ENCODE data around the gene TSPAN19. TPM values are rescaled to one million over a fixed set of nuclear protein-coding genes. Genes with fewer than 3 reads are reported as not detected.
"Not testable (repeated sequence)": the region's sequence is repeated elsewhere in the genome, so short reads cannot be mapped to it uniquely, and the experiment has no call there.

TSPAN19 gene
- total and polyA plus RNA-seq, 2 of the 13 experiments (the other 11 are each of a cell fraction or from before 2014, with no cell fraction given) = not detected

DNA sequence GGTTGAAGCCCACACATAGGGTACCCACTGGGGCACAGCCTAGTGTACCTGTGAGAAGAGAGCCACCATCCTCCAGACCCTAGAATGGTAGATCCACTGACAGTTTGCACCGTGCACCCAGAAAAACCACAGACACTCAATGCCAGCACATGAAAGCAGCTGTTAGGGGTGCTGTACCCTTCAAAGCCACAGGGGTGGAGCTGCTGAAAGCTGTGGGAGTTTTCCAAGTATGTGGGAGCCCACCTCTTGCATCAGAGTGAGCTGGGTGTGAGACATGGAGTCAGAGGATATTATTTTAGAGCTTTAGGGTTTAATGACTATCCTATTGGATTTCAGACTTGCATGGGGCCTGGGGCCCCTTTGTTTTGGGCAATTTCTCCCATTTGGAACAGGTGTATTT, 30.5 kb downstream of the TSPAN19 start:
- ATAC-seq (no peak), DNase-seq (ENCODE audit: low spot score) (no peak), FAIRE-seq (no peak)
- intact Hi-C loops (cut with micrococcal nuclease; ENCODE audit: unreplicated experiment) = loop anchor here (5.0 kb wide), 1 partner anchor 828 kb away; no protein-coding TSS in a partner anchor
- TF ChIP-seq, protein P1, sequence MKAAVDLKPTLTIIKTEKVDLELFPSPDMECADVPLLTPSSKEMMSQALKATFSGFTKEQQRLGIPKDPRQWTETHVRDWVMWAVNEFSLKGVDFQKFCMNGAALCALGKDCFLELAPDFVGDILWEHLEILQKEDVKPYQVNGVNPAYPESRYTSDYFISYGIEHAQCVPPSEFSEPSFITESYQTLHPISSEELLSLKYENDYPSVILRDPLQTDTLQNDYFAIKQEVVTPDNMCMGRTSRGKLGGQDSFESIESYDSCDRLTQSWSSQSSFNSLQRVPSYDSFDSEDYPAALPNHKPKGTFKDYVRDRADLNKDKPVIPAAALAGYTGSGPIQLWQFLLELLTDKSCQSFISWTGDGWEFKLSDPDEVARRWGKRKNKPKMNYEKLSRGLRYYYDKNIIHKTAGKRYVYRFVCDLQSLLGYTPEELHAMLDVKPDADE (CRISPR knock-in tag; IDR thresholded peaks at IDR 0.05) = no peak
- no peak for TF ChIP-seq ZC3H4 (CRISPR knock-in tag; IDR thresholded peaks at IDR 0.05; ENCODE audit: borderline replicate concordance)
- no peak for TF ChIP-seq RELA (CRISPR knock-in tag; IDR thresholded peaks at IDR 0.05)
- TF ChIP-seq NONO (IDR thresholded peaks at IDR 0.05) = no peak
- no peak for TF ChIP-seq NONO (CRISPR knock-in tag; conservative IDR thresholded peaks at IDR 0.05)
- TF ChIP-seq PPARG (CRISPR knock-in tag; conservative IDR thresholded peaks at IDR 0.05) = no peak
- no peak for TF ChIP-seq RFX5 (IDR thresholded peaks at IDR 0.05; ENCODE audit: low read depth, low read length)
- no peak for TF ChIP-seq ZNF260 (CRISPR knock-in tag; IDR thresholded peaks at IDR 0.05; ENCODE audit: borderline replicate concordance, low read depth)
- TF ChIP-seq SRSF4 (IDR thresholded peaks at IDR 0.05; ENCODE audit: low read depth, low read length, poor library complexity, severe bottlenecking) = no peak
- TF ChIP-seq CBX1 (IDR thresholded peaks at IDR 0.05; ENCODE audit: low read depth) = no peak
- TF ChIP-seq, protein P2, sequence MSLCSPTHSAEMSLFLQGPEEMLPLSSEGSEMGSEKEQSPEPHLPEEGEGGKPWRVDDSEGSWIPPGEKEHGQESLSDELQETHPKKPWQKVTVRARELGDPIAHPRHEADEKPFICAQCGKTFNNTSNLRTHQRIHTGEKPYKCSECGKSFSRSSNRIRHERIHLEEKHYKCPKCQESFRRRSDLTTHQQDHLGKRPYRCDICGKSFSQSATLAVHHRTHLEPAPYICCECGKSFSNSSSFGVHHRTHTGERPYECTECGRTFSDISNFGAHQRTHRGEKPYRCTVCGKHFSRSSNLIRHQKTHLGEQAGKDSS (CRISPR knock-in tag; IDR thresholded peaks at IDR 0.05; ENCODE audit: borderline replicate concordance, low read depth) = no peak
- Histone ChIP-seq H3K4me1 (ENCODE audit: insufficient read depth, low read length) (no peaks in the 10 kb centered on the region), H3K4me2 (ENCODE audit: low read depth, low read length) (no peak overlapping the region), H2AFZ (ENCODE audit: low read length) (no peak overlapping the region), H3K79me2 (ENCODE audit: insufficient read depth, low read length) (no peaks in the 10 kb centered on the region), H4K20me1 (ENCODE audit: insufficient read depth, low read length) (no peaks in the 10 kb centered on the region), H3K9me3 (ENCODE audit: low read length) (no peaks in the 10 kb centered on the region), H3K27ac (ENCODE audit: extremely low read length, insufficient read depth, low read length) (no peak overlapping the region), H3K4me3 (replicated peaks in 1 of 3; ENCODE audit: insufficient read depth in 1 of 3, low read depth in 2 of 3, low read length in 3 of 3) (no peak overlapping the region), H3K36me3 (replicated peaks in 1 of 2; ENCODE audit: control insufficient read depth in 1 of 2, insufficient read depth in 2 of 2, low read length in 2 of 2) (no peaks in the 10 kb centered on the region), H3K9ac (ENCODE audit: insufficient read depth, low read depth, low read length) (no peak overlapping the region), H3K27me3 (ENCODE audit: control insufficient read depth in 1 of 2, insufficient read depth in 2 of 2, low read length in 2 of 2) (no peaks in the 10 kb centered on the region)
- BruUV-seq (replicated peaks) = no TSS peak
- ChIA-PET CTCF (ENCODE audit: low intra/inter-chr PET ratio, low total read pairs) (no interaction called here), POLR2A (no interaction called here)
- WGBS (ENCODE audit: low lambda C conversion rate) = no CpG with 5 or more reads among the region's 1 CpG
- in situ Hi-C loops (cut with HindIII; ENCODE audit: extremely low pct_ligation_motif_present, low pct_unique_long_range_greater_than_20kb) = no loop called here

DNA sequence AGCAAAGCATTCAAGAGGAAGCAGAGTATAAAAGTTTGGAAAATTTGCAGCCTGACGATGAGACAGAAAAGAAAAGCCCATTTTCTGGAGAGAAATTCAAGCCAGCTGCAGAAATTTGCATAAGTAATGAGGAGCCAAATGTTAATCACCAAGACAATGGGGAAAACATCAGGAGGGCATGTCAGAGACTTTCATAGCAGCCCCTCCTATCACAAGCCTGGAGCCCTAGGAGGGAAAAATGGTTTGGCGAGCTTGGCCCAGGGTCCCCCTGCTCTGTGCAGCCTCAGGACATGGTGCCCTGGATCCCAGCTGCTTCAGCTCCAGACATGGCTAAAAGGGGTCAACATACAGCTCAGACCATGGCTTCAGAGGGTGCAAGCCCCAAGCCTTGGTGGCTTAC, 31.0 kb downstream of the TSPAN19 start:
- H3K79me2 ChIP-seq (ENCODE audit: insufficient read depth, low read length); ATAC-seq; H2AFZ ChIP-seq (ENCODE audit: low read length); in situ Hi-C loops (cut with HindIII; ENCODE audit: extremely low pct_ligation_motif_present, low pct_unique_long_range_greater_than_20kb); H3K36me3 ChIP-seq (replicated peaks in 1 of 2; ENCODE audit: control insufficient read depth in 1 of 2, insufficient read depth in 2 of 2, low read length in 2 of 2); CTCF ChIA-PET (ENCODE audit: low intra/inter-chr PET ratio, low total read pairs); H3K4me2 ChIP-seq (ENCODE audit: low read depth, low read length); POLR2A ChIA-PET; H3K4me3 ChIP-seq (replicated peaks in 1 of 3; ENCODE audit: insufficient read depth in 1 of 3, low read depth in 2 of 3, low read length in 3 of 3); H3K9ac ChIP-seq (ENCODE audit: insufficient read depth, low read depth, low read length); DNase-seq (ENCODE audit: low spot score); H3K9me3 ChIP-seq (ENCODE audit: low read length); BruUV-seq (replicated peaks); H3K27me3 ChIP-seq (ENCODE audit: control insufficient read depth in 1 of 2, insufficient read depth in 2 of 2, low read length in 2 of 2); H4K20me1 ChIP-seq (ENCODE audit: insufficient read depth, low read length); H3K4me1 ChIP-seq (ENCODE audit: insufficient read depth, low read length); H3K27ac ChIP-seq (ENCODE audit: extremely low read length, insufficient read depth, low read length); FAIRE-seq: not testable (repeated sequence)
- WGBS (ENCODE audit: low lambda C conversion rate) = 25% methylated on average over 2 of the region's 2 CpGs
- intact Hi-C loops (cut with micrococcal nuclease; ENCODE audit: unreplicated experiment) = loop anchor here (5.0 kb wide), 1 partner anchor 828 kb away; no protein-coding TSS in a partner anchor
